ENCODE data around the gene SNRNP40.
"Not testable (repeated sequence)": the region's sequence is repeated elsewhere in the genome, so short reads cannot be mapped to it uniquely, and the experiment has no call there.

Gene SNRNP40

GRCh38 chr1:31308036-31308435 is 11.4 kb upstream of the SNRNP40 start:
- no peak overlapping the region for H3K4me3 ChIP-seq (ENCODE audit: low read length)
- no peaks in the 10 kb centered on the region for H3K9me3 ChIP-seq (ENCODE audit: insufficient read depth, low read depth, low read length)
- H3K36me3 ChIP-seq (ENCODE audit: insufficient read depth, low read depth, low read length) = peaks cover 46% of the 10 kb centered on the region

GRCh38 chr1:31306278-31306677 is 9.7 kb upstream of the SNRNP40 start:
- no peaks in the 10 kb centered on the region for H3K9me3 ChIP-seq (ENCODE audit: insufficient read depth, low read depth, low read length)
- no peaks in the 10 kb centered on the region for H3K27me3 ChIP-seq (ENCODE audit: insufficient read depth, low read length)
- no peak overlapping the region for H3K4me3 ChIP-seq (ENCODE audit: low read length)
- no peak overlapping the region for H3K27ac ChIP-seq (ENCODE audit: low read length)
- H3K36me3 ChIP-seq (ENCODE audit: insufficient read depth, low read depth, low read length) = peaks cover 29% of the 10 kb centered on the region
- H3K9ac ChIP-seq (ENCODE audit: low read depth, low read length) = no peak overlapping the region
- no peaks in the 10 kb centered on the region for H3K4me1 ChIP-seq (ENCODE audit: insufficient read depth, low read length)

More at GRCh38 chr1:31308036-31308435, 11.4 kb upstream of the SNRNP40 start:
- H3K4me1 ChIP-seq (ENCODE audit: insufficient read depth, low read length) = no peaks in the 10 kb centered on the region
- H3K27ac ChIP-seq (ENCODE audit: low read length) = no peak overlapping the region
- no peaks in the 10 kb centered on the region for H3K27me3 ChIP-seq (ENCODE audit: insufficient read depth, low read length)
- no peak overlapping the region for H3K9ac ChIP-seq (ENCODE audit: low read depth, low read length)

- peaks cover 3% of the 10 kb centered on the region for H3K4me1 ChIP-seq (ENCODE audit: insufficient read depth, low read length)
- no peaks in the 10 kb centered on the region for H3K9me3 ChIP-seq (ENCODE audit: insufficient read depth, low read depth, low read length)
- no peak overlapping the region for H3K27ac ChIP-seq (ENCODE audit: low read length)
- H3K36me3 ChIP-seq (ENCODE audit: insufficient read depth, low read depth, low read length) = peaks cover 8% of the 10 kb centered on the region; the same call in 1 of the 2 replicates
- no peak overlapping the region for H3K9ac ChIP-seq (ENCODE audit: low read depth, low read length)
- no peaks in the 10 kb centered on the region for H3K27me3 ChIP-seq (ENCODE audit: insufficient read depth, low read length)
- no peak overlapping the region for H3K4me3 ChIP-seq (ENCODE audit: low read length)
Measured at GRCh38 chr1:31302709-31303441, 6.3 kb upstream of the SNRNP40 start.

GRCh38 chr1:31300193-31300592 is 3.6 kb upstream of the SNRNP40 start:
- no peaks in the 10 kb centered on the region for H3K9me3 ChIP-seq (ENCODE audit: insufficient read depth, low read depth, low read length)
- H3K4me3 ChIP-seq (ENCODE audit: low read length) = no peak overlapping the region
- H3K27me3 ChIP-seq (ENCODE audit: insufficient read depth, low read length) = no peaks in the 10 kb centered on the region
- no peak overlapping the region for H3K9ac ChIP-seq (ENCODE audit: low read depth, low read length)
- no peak overlapping the region for H3K27ac ChIP-seq (ENCODE audit: low read length)
- peaks cover 4% of the 10 kb centered on the region; the same call in 1 of the 2 replicates for H3K36me3 ChIP-seq (ENCODE audit: insufficient read depth, low read depth, low read length)
- peaks cover 5% of the 10 kb centered on the region for H3K4me1 ChIP-seq (ENCODE audit: insufficient read depth, low read length)

GRCh38 chr1:31299365-31299764 is 2.8 kb upstream of the SNRNP40 start:
- Histone ChIP-seq H3K4me3 (ENCODE audit: low read length) (no peak overlapping the region), H3K36me3 (ENCODE audit: insufficient read depth, low read depth, low read length) (peaks cover 6% of the 10 kb centered on the region), H3K27ac (ENCODE audit: low read length) (no peak overlapping the region), H3K4me1 (ENCODE audit: insufficient read depth, low read length) (peaks cover 5% of the 10 kb centered on the region), H3K27me3 (ENCODE audit: insufficient read depth, low read length) (no peaks in the 10 kb centered on the region), H3K9me3 (ENCODE audit: insufficient read depth, low read depth, low read length) (no peaks in the 10 kb centered on the region), H3K9ac (ENCODE audit: low read depth, low read length) (no peak overlapping the region)

- Histone ChIP-seq H3K4me1 (ENCODE audit: insufficient read depth, low read length) (peaks cover 5% of the 10 kb centered on the region), H3K9me3 (ENCODE audit: insufficient read depth, low read depth, low read length) (no peaks in the 10 kb centered on the region), H3K4me3 (ENCODE audit: low read length) (peak overlapping the region; percentile 84), H3K27me3 (ENCODE audit: insufficient read depth, low read length) (no peaks in the 10 kb centered on the region), H3K27ac (ENCODE audit: low read length) (peak overlapping the region; percentile 79), H3K9ac (ENCODE audit: low read depth, low read length) (peak overlapping the region; percentile 92), H3K36me3 (ENCODE audit: insufficient read depth, low read depth, low read length) (peaks cover 22% of the 10 kb centered on the region)
Measured at GRCh38 chr1:31297277-31298247, 974 bp upstream of the SNRNP40 start.

- H3K9me3 ChIP-seq (ENCODE audit: insufficient read depth, low read depth, low read length) = no peaks in the 10 kb centered on the region
- peaks cover 5% of the 10 kb centered on the region for H3K4me1 ChIP-seq (ENCODE audit: insufficient read depth, low read length)
- H3K36me3 ChIP-seq (ENCODE audit: insufficient read depth, low read depth, low read length) = peaks cover 38% of the 10 kb centered on the region
- H3K4me3 ChIP-seq (ENCODE audit: low read length) = peak overlapping the region; percentile 84
- peak overlapping the region; percentile 93 for H3K9ac ChIP-seq (ENCODE audit: low read depth, low read length)
- H3K27ac ChIP-seq (ENCODE audit: low read length) = peak overlapping the region; percentile 43
- H3K27me3 ChIP-seq (ENCODE audit: insufficient read depth, low read length) = no peaks in the 10 kb centered on the region
Measured at GRCh38 chr1:31295874-31296485, 608 bp downstream of the SNRNP40 start.

GRCh38 chr1:31289021-31289420 is 7.6 kb downstream of the SNRNP40 start:
- Histone ChIP-seq H3K36me3 (ENCODE audit: insufficient read depth, low read depth, low read length) (peaks cover 98% of the 10 kb centered on the region), H3K27ac (ENCODE audit: low read length) (no peak overlapping the region), H3K4me3 (ENCODE audit: low read length) (no peak overlapping the region), H3K4me1 (ENCODE audit: insufficient read depth, low read length) (no peaks in the 10 kb centered on the region), H3K9me3 (ENCODE audit: insufficient read depth, low read depth, low read length) (no peaks in the 10 kb centered on the region), H3K9ac (ENCODE audit: low read depth, low read length) (no peak overlapping the region), H3K27me3 (ENCODE audit: insufficient read depth, low read length) (no peaks in the 10 kb centered on the region)

GRCh38 chr1:31287791-31288190 is 8.8 kb downstream of the SNRNP40 start:
- H3K36me3 ChIP-seq (ENCODE audit: insufficient read depth, low read depth, low read length) = peaks cover 98% of the 10 kb centered on the region
- not testable (repeated sequence) for H3K4me3 ChIP-seq (ENCODE audit: low read length); H3K4me1 ChIP-seq (ENCODE audit: insufficient read depth, low read length); H3K27ac ChIP-seq (ENCODE audit: low read length); H3K27me3 ChIP-seq (ENCODE audit: insufficient read depth, low read length); H3K9ac ChIP-seq (ENCODE audit: low read depth, low read length); H3K9me3 ChIP-seq (ENCODE audit: insufficient read depth, low read depth, low read length)

GRCh38 chr1:31282426-31282825 is 14.2 kb downstream of the SNRNP40 start:
- H3K27me3 ChIP-seq (ENCODE audit: insufficient read depth, low read length); H3K9ac ChIP-seq (ENCODE audit: low read depth, low read length); H3K9me3 ChIP-seq (ENCODE audit: insufficient read depth, low read depth, low read length); H3K27ac ChIP-seq (ENCODE audit: low read length); H3K4me3 ChIP-seq (ENCODE audit: low read length); H3K4me1 ChIP-seq (ENCODE audit: insufficient read depth, low read length): not testable (repeated sequence)
- H3K36me3 ChIP-seq (ENCODE audit: insufficient read depth, low read depth, low read length) = peaks cover 96% of the 10 kb centered on the region

GRCh38 chr1:31273619-31274018 is 23.0 kb downstream of the SNRNP40 start:
- Histone ChIP-seq H3K9ac (ENCODE audit: low read depth, low read length) (no peak overlapping the region), H3K4me3 (ENCODE audit: low read length) (no peak overlapping the region), H3K9me3 (ENCODE audit: insufficient read depth, low read depth, low read length) (no peaks in the 10 kb centered on the region), H3K36me3 (ENCODE audit: insufficient read depth, low read depth, low read length) (peaks cover 96% of the 10 kb centered on the region), H3K27ac (ENCODE audit: low read length) (no peak overlapping the region), H3K27me3 (ENCODE audit: insufficient read depth, low read length) (no peaks in the 10 kb centered on the region), H3K4me1 (ENCODE audit: insufficient read depth, low read length) (no peaks in the 10 kb centered on the region)

All from iPS-20b (cell line).